Kidney capillary endothelial cell (primary cell): ENCODE results near the gene SPG11.
"Not testable (repeated sequence)": the region's sequence is repeated elsewhere in the genome, so short reads cannot be mapped to it uniquely, and the experiment has no call there.

Source experiments
- DNase-seq: peaks from one replicate; pipeline ENCODE4 v3.0.0-alpha.2; 2018; ENCODE audit warnings: low spot score

Gene SPG11

DNA sequence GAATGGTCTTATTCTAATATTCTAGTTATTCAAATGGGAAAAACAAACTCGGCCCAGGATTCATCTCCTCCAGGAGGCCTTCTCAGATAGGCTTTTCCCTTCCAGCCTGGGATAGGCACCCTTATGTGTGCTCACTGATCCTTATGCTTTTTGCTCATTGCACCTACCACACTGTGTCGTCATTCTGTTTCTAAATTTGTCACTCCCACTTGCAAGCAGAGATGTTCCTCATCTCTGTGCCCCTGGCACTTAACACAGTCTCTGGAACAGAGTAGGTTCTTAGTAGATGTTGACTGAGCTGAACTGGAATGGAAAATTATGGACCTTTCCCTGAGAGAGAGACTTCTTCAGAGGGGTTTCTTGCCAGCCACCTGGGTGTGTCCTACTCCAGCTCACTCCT is 18.7 kb upstream of the SPG11 start:
- DNase-seq: no peak

DNA sequence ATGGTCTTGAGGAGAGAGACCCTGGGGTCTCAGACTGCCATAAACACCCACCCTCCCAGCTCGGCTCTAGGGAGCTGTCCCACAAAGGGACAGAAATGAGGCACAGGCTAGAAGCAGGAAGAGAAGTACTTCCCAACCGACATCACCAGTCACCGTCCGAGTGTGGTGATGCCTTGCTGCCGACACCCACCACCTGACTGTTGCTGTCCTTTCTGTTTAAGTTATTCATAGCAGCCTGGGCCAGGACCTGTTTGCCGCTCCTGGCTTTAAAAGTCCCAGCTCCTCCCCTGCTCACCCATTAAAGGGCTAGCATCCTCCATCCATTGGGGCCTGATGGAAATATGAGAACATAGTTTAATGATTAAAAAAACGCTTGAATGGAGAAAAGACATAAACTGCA is 13.2 kb upstream of the SPG11 start:
- DNase-seq: no peak

DNA sequence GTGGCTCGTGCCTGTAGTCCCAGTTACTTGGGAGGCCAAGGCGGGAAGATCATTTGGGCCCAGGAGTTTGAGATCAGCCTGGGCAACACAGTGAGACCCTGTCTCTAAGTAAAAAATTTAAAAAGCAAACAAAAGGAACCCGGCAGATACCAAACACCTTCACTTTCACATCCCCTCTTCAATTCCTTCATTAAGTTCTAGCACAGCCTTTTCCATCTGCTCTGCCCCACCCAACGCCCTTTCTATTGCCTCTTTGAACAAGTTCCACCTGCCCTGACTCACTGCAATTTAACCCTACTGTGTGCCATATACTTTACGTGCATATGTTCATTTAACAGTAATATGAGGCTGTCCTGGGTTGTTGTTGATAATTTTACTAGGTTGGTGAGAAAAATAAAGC is 12.4 kb upstream of the SPG11 start:
- DNase-seq: no peak

DNA sequence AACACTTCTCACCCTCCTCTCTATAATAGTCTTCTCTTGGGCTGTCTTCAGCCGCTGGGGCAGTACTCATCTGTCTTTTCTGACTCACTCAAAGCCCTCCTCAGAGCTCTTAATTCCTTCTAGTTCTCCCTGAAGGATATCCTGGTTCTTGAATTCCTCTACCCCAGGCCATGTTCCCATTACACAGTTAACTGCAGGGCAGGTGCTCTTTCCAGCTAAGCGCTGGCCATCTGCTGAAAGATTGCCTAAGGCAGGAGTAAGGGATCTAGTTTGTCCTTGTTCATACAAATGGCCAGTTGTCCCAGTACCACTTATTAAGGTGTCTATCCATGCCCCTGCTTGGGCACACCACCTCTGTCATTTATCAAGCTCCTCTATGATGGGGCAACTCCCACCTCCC is 10.2 kb upstream of the SPG11 start:
- DNase-seq: no peak

DNA sequence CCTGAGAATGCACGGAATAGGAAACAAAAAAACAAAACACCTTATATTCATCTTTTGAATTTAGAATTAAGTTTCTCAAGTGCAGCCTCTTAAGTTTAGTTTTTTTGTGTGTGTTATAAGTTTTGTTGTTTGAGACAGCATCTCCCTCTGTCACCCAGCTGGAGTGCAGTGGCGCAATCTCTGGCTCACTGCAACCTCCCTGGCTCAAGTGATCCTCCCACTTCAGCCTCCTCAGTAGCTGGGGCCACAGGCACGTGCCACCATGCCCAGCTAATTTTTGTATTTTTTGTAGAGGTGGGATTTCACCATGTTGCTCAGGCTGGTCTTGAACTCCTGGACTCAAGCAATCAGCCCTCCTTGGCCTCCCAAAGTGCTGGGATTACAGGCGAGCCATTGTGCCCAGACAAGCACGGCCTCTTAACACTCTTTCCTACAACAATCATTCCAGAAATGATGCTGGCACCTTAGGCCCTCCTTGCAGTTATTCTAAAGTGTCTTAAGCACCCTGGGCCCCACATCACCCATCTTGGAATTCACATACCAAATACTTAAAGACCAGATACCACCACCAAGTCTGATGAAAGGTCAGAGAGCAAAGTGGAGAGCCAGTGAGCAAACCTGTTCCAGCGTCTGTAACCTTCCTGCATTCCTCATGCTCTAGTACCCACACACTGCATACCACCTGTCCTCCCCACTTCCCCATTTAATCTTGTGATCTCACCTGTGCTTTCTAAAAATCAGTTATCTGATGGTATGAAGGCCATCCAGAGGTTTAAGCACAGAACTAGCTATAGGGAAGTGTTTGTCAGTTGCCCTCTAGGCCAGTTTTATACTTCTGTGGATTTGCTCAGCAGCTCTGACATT is 6.9 kb upstream of the SPG11 start:
- DNase-seq: no peak

DNA sequence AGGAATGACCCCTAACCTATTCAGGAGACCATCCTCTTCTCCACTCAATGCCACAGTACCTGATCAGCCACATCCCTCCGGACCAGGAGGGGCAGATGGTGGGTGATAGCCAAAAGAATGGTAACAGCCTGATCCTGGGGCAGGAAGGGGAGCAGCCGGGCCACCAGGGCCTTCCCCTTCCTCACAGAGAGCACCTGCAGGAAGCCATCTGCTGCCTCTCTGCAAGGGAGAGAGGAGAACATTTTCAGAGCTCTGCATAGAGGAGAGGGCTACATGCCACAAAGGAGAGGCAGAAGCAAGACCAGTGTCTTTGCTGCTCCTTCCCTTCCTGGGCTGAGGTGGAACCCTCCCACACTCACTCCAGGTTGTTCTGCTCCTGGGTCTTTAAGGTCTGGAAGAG is 5.5 kb upstream of the SPG11 start:
- no peak for DNase-seq

DNA sequence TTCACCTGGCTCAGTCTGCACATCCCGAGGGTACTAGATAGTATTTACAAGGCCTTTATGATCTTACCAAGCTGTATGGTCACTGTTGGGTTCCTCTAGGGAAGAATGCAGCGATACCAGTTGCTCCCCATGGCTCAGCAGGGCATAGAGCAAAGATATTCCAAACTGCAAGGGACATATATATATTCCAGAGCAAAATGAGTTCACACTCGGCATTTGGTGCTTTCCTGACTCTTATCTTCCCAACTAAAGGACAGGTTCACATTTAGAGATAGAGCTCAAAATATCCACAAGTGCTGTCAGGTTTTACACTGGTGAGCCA is 3.5 kb upstream of the SPG11 start:
- no peak for DNase-seq

DNA sequence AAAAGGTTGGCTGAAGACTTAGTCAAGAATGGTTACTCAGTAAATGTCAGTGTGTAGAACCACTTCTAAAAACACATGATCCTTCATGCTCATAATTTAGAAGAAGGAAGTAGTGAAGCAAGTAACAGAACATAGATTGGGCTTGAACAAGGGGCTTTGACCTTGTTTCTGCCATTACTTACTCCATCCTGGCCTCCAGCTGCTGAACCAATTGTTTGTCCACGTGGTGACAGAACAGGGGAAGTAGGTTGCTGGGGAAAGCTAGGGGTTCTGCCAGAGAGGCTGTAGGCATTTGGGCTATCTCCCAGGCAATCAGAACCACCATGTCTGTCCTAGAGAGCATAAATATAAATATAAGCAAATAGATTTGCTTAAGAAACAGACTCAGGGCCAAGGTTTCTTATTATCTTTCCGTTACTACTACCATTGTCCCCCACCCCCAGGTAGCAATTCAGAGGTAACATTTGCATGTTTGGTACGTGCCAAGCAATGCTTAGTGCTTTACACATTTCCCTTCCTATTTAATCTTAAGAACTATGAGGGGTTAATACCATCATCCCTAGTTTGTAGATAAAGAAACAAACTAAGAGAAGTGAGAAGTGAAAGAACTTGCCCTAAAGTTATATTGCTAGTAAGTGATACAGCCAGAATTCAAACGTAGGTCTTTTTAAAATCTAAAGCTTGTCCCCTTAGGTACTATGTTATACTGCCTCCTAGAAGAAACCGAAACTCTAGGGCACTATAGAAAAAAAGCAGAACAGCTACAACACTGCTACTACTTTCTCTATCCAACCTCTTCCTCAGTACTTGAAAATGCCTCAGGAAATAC is 3.0 kb upstream of the SPG11 start:
- DNase-seq: no peak

DNA sequence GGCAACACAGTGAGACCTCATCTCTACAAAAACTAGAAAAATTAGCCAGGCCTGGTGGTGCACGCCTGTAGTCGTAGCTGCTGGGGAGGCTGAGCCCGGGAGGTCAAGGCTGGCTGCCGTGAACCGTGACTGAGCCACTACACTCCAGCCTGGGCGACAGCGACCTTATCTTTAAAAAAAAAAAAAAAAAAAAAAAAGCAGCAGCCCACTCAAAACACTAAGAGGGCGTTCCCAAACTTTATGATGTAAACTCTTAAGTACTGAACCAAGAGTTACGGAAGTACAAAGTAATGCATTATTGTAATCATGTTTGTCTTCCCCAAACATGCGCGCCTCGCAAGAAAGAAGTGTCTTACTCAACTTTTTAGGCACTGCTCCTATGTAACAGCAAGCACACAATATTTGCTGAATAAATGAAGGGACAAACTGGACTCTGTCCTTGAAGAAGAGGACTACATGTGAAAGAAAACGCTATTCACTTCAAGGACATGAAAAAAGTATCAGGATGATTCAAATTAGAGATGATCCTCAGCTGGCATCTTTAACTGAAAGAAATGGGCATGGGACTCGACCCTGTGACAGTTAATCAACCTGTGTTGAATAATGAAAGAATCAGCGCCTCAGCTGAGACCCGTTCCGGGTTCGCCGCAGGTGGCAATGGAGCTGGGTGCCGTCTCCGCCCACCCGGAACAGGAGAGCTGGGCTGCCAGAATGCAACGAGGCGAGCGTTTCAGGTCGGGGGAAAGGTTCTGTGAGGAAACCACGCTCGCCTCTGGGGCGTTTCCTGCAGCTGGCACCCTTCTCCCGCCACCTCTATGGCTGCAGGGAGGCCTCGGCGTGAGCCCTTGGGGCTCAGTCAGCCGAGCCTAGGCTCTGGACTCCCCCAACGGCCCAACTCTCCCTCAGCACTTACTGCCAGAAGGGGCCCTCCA is 718 bp downstream of the SPG11 start:
- DNase-seq: peak; percentile 47

DNA sequence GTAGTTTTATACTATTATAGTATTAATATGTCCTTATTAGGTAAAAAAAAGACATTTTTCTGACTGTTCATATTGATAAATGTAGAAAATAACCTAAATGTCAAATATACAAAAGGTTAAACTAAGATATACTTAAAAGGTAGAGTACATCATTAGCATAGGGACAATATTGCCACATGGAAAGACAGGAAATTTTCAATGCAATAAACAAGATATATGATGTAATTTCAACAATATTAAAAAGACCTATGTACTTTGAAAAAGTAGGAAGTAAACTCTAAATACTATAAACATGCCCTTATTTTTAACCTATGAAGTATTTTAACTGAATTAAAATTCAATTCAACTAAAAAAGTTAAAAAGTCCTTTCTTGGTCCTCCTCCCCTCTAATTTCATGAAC is 1.9 kb downstream of the SPG11 start:
- DNase-seq: no peak

DNA sequence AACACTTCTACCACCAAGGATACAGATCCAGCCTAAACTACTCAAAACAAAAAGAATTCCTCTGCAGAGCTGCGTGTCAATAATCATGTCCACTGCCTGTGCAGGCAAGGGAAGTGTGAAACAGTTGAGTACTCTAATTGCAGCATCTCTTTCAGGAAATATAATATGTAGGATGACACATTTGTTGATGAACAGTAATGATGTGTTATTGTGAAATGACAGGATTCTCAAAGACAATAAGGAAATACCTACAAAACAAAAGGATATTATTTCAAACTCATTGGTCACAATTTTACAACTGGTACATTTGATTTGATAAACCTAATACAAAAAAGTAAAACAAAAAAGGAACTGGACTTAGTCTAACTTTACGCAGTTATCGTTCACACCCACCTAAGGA is 4.4 kb downstream of the SPG11 start:
- DNase-seq: no peak

DNA sequence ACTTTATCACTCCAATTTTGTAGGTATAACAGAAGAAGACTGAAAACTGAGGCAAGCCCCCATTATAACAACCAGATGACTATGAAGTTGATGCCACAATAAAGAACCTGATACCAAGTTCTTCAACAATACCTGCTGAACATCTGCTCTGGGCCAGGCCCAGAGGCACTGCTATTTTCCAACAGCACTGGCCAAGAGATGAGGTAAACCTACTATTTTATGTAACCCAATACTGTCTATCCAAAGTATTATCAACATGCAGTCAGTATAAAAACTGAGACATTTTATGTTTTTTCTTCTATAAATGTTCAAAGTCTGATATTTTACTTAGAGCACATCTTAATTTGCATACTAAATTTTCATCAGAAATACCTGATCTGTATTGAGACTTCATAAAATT is 6.1 kb downstream of the SPG11 start:
- no peak for DNase-seq

DNA sequence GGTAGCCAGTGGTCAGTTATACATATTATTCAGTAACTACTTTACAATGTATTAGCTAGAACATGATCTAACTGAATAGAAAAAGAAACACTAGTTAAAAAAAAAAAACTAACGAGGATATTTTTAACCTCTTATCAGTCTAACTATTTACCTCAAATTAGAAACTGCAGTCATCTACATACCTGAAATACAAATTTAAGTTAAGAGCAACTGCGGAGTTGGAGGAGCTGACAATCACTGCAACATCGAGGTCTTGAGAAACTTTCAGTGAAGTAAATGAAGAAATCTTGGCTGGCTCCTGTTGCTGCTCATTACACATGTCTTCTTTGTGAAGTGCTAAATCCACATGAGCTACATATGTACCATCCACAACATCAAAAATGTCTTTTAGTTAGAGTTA is 6.5 kb downstream of the SPG11 start:
- no peak for DNase-seq

DNA sequence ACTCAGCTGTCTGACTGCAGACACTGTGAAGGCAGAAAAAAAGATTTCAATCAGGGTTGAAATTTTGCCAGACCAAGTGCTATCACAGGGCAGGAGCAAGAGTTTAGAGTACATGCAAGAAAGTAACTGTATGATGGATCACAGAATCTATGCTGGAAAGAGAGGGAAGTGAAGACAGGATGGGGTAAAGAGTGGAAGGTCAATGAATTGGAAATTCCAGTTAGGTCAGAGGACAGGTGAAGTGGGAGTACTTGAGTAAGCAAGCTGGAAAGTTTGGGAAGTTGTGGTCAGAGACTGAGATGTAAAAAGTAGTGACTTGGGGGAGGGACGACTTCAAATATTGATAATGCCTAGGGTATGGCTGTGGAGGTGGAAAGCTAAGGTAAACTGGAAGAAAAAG is 7.2 kb downstream of the SPG11 start:
- DNase-seq: no peak

DNA sequence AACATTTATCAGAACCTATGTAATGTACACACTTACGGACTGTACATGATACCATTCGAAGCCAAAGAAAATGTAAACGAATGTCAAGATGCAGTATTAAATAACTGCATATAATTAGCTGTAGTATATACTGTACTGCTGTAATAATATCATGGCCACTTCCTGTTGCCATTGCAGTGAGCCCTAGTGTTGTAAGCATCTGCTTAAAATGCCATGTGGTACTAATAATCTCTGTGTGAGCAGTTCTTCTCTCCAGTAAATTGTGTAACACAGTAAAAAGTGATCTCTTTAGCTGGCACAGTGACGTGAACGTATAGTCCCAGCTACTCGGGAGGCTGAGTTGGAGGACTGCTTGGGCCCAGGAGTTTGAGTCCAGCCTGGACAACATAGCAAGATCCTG is 8.6 kb downstream of the SPG11 start:
- DNase-seq: no peak

DNA sequence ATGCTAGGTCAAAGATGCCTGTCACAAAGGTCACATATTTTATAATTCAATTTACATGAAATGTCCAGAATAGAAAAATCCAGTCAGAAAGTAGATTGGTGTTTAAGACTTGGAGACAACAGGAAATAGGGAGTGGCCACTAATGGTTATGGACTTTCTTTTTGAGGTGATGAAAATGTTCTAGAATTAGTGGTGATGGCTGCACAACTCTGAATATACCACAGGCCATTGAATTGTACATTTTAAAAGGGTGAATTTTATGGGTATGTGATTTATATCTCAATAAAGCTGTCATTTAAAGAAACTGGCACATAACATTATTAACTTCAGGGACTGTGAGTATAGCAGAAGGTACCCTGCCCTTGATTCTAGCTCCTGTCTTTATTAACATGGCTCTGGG is 15.8 kb downstream of the SPG11 start:
- DNase-seq: no peak

DNA sequence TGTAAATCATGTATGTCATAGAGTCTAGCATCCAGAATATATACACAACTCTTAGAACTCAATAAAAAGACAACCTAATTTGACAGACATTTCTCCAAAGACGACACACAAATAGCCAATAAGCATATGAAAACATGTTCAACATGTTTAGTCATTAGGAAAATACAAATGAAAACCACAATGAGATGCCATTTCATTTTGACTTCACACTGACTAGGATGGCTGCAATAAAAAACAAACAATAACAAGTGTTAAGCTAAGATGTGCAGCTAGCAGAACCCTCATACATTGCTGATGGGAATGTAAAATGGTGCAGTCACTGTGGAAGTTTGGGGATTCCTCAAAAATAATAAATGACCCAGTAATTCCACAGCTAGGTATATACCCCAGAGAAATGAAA is 16.4 kb downstream of the SPG11 start:
- no peak for DNase-seq

DNA sequence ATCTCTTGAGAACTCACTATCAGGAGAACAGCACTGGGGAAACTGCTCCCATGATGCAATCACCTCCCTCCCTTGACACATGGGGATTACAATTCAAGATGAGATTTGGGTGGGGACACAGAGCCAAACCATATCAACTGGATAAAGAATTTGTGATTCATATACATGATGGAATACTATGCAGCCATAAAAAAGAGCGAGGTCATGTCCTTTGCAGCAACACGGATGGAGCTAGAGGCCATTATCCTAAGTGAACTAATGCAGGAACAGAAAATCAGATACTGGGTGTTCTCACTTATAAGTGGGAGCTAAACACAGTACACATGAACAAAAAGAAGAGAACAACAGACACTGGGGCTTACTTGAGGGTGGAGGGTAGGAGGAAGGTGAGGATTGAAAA is 17.0 kb downstream of the SPG11 start:
- no peak for DNase-seq

DNA sequence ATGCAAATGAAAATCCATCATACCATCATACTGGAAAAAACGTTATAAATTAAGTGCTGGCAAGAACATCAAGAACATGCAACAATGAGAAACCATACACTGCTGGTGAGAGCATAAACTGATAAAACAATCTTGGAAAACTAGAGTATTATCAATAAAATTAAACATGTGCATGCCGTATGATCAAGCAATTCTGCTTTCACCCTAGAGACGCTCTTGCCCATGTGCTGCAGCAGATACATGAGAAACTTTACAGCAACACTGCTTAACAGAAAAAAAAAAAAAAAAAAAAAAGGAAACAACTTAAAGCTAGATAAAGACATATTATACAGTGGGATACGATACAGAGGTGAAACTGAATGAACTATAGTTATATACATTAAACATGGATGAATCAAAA is 21.8 kb downstream of the SPG11 start:
- no peak for DNase-seq

DNA sequence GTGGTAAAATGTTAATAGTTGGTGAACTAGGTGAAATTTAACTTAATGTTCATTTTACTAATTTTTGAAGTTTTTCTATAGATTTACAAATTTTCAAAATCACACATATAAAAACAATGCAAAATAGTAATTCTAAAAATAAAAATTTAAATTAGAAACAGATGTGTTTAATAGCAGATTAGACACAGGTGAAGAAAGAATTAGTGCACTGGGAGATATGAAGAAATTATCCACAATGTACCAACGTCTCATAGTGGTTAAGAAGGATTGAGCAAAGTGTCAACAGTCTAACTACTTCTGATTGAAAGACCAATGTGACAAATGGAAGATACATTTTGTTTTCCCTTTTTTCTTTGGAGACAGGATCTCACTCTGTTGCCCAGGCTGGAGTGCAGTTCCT is 26.5 kb downstream of the SPG11 start:
- DNase-seq: no peak

DNA sequence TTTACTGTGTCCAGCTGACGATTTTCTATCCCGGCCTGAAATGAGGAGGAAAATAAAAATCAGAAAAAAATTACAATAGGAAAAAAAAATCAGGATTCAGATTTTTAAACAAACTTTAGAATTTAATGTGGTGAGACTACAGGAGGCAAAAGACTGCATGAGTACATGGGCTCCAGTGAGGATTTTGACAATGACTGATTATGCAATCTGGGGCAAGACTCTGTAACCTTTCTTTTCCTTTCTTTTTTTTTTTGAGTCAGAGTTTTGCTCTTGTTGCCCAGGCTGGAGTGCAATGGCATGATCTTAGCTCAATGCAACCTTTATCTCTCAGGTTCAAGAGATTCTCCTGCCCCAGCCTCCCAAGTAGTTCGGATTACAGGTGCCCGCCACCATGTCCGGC is 29.9 kb downstream of the SPG11 start:
- DNase-seq: no peak

DNA sequence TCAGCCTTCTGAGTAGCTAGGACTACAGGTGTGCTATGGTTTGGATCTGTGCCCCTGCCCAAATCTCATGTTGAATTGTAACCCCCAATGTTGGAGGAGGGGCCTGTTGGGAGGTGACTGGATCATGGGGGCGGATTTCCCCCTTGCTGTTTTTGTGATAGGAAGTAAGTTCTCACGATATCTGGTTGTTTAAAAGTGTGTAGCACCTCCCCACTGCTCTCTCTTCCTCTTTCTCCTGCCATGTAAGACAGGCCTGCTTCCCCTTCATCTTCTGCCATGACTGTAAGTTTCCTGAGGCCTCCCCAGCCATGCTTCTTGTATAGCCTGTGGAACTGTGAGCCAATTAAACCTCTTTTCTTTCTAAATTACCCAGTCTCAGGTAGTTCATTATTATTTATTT is 38.2 kb downstream of the SPG11 start:
- not testable (repeated sequence) for DNase-seq

DNA sequence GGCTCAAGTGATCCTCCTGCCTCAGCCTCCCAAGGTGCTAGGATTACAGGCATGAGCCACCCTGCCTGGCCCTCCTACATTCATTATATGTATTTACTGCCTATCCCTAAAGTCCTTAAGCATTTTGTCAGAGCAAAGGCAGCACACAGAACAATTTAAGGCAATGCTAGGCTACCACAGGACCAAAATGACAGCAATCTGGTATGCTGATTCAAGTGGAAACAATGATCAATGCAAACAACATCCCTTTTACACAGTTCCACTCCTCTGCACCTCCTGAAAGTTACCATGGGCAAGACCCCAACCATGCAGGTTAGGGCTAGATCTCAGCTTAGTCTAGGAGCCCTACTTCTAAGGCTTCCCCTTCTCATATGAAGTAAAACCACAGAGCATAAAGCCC is 40.3 kb downstream of the SPG11 start:
- DNase-seq: no peak
